Karpas-422 (cell line): ENCODE data around the gene POU2AF1. TPM values are rescaled to one million over a fixed set of nuclear protein-coding genes. Genes with fewer than 3 reads are reported as not detected.
A peak's percentile ranks its signal among the peaks of the same experiment; 100 is the strongest.

ENCODE experiments used
- DNase-seq: peaks from one replicate; pipeline ENCODE4 v3.0.0-alpha.2; 2015
- H2AFZ ChIP-seq: fragments of 200-600 bp; sonication (generic); 2 replicates; pipeline ENCODE4 v1.6.1; 2014; ENCODE audit warnings: antibody characterized with exemption, low read length, mixed read lengths
- H3K27ac ChIP-seq: fragments of 200-600 bp; sonication (generic); 2 replicates; pipeline ENCODE4 v1.5.1; 2014; ENCODE audit warnings: mild to moderate bottlenecking, low read length, moderate library complexity
- H3K27me3 ChIP-seq: fragments of 200-600 bp; sonication (generic); 2 replicates; pipeline ENCODE4 v1.6.1; 2014; ENCODE audit warnings: low read length, mixed read lengths
- H3K36me3 ChIP-seq: fragments of 200-600 bp; sonication (generic); 2 replicates; pipeline ENCODE4 v1.6.1; 2014; ENCODE audit warnings: low read length, mixed read lengths; ENCODE audit not compliant: insufficient read depth
- H3K4me1 ChIP-seq: fragments of 200-600 bp; sonication (generic); 2 replicates; pipeline ENCODE4 v1.6.1; 2014; ENCODE audit warnings: mild to moderate bottlenecking, low read length, mixed read lengths
- H3K4me2 ChIP-seq: fragments of 200-600 bp; sonication (generic); 2 replicates; pipeline ENCODE4 v1.6.1; 2014; ENCODE audit warnings: low read length, low read depth, mild to moderate bottlenecking; ENCODE audit not compliant: poor library complexity, severe bottlenecking
- H3K4me3 ChIP-seq: fragments of 200-600 bp; sonication (generic); 2 replicates; pipeline ENCODE4 v1.5.1; 2014; ENCODE audit warnings: mild to moderate bottlenecking, antibody characterized with exemption, low read length, mixed read lengths
- H3K79me2 ChIP-seq: fragments of 200-600 bp; sonication (generic); 2 replicates; pipeline ENCODE4 v1.6.1; 2014; ENCODE audit warnings: mild to moderate bottlenecking, low read length, mixed read lengths
- H3K9ac ChIP-seq: fragments of 200-600 bp; sonication (generic); 2 replicates; pipeline ENCODE4 v1.6.0; 2014; ENCODE audit warnings: low read length
- H3K9me2 ChIP-seq: fragments of 200-600 bp; sonication (generic), shearing (Covaris generic); replicated peaks from 2 replicates; pipeline ENCODE4 v1.6.0; 2014; ENCODE audit warnings: mild to moderate bottlenecking, low read length, moderate library complexity; ENCODE audit not compliant: insufficient read depth
- H3K9me3 ChIP-seq: fragments of 300-700, 200-600 bp; sonication (generic); 2 replicates; pipeline ENCODE4 v1.6.1; 2014; ENCODE audit warnings: low read length, mixed read lengths
- H4K20me1 ChIP-seq: fragments of 200-600 bp; sonication (generic); 2 replicates; pipeline ENCODE4 v1.6.1; 2014; ENCODE audit warnings: mild to moderate bottlenecking, antibody characterized with exemption, low read length, low read depth; ENCODE audit not compliant: insufficient read depth
- total RNA-seq: library from RNA; depleted of rRNA; stranded (reverse); fragments of >200 nt; shearing (Covaris generic); gene quantifications from 2 replicates; pipeline ENCODE4 v1.2.3, GENCODE V29; 2014; ENCODE audit warnings: low replicate concordance

The POU2AF1 gene
- total RNA-seq, 1 experiment from 2014 or later: 894 TPM

DNA sequence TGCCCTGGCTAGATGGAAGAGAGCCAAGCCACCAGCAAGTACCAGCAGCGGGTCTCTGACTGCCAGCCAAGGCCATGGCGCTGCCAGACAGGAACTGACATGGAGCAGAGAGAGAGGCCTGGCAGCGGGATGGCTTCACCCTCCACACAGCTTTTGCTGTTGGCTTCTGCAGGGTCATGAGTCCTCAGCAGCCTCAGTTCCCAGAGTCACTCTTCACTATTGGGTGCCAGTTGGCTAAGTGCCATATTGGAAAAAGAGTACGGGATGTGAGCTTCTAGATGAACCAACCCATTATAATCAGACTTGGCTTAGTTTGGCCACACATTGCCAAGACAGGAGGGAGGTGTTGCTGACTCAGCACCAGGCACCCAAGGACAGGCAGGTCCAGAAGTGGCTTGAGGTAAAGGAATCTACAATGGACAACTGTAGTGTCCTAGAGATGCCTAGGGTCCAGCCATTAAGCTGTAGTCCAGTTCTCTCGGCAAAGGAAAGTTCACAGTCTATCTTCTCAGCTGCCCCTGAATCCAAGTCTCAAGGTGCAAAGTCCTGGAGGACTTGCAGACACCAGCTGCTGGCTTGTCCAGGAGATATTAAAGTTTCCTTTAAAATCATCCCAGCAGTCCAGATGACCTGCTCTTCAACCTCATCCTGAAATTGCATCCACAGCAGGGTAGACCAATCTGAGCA lies 40.7 kb upstream of the POU2AF1 start:
- no peaks in the 10 kb centered on the region for H4K20me1 ChIP-seq
- H2AFZ ChIP-seq: no peak overlapping the region
- peak overlapping the region; percentile 40 for H3K4me3 ChIP-seq
- H3K9me3 ChIP-seq: peaks cover 7% of the 10 kb centered on the region
- H3K27me3 ChIP-seq: no peaks in the 10 kb centered on the region
- H3K4me2 ChIP-seq: peak overlapping the region; percentile 61
- H3K36me3 ChIP-seq: no peaks in the 10 kb centered on the region; the same call in 1 of the 2 replicates
- no peaks in the 10 kb centered on the region for H3K79me2 ChIP-seq
- peak; percentile 78 for DNase-seq
- H3K9ac ChIP-seq: peak overlapping the region; percentile 64; the same call in 1 of the 2 replicates
- peaks cover 99% of the 10 kb centered on the region for H3K4me1 ChIP-seq
- no peaks in the 10 kb centered on the region for H3K9me2 ChIP-seq
- peak overlapping the region; percentile 82 for H3K27ac ChIP-seq

DNA sequence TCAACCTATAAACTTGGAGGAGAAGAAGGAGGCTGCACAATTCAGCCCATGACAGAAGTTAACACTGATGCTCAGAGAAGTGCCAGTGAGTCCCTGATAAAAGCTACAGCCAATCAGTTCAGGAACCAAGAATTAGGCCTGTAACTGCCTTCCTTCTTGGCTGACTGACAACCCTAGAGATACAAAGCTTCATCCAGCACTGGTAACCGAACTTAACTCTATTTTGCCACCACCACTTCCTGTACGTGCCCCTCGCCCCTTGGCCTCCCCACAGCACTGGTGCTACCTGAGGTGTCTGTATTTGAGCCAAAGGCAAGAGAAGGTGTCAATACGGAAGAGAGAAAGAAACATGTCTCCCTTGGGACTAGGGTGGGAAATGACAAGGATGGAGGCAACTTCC lies 40.1 kb upstream of the POU2AF1 start:
- Histone ChIP-seq H2AFZ (peak overlapping the region; percentile 3; the same call in 1 of the 2 replicates), H3K4me2 (peak overlapping the region; percentile 61)

DNA sequence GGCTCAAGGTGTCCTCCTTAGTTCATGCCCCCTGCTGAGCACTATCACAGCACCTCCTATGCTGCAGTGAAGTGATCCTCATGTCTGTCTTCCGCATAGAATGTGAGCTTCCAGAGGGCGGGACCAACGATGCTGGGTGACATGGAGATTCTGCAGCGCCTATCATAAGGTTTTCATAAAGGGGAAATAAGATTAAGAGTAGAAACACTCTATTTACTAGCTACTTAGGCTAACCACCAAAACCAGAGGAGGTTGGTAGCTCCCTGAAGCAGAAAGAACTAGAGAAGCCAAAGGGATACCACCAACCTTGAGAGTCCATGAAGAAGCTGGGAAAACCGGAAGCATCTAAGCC lies 39.3 kb upstream of the POU2AF1 start:
- Histone ChIP-seq H3K27me3 (no peaks in the 10 kb centered on the region), H3K9me2 (no peaks in the 10 kb centered on the region), H3K4me2 (peak overlapping the region; percentile 61), H3K9me3 (peaks cover 7% of the 10 kb centered on the region), H4K20me1 (no peaks in the 10 kb centered on the region), H3K79me2 (no peaks in the 10 kb centered on the region), H3K9ac (peak overlapping the region; percentile 64), H3K4me1 (peaks cover 100% of the 10 kb centered on the region), H3K4me3 (peak overlapping the region; percentile 40), H3K27ac (peak overlapping the region; percentile 82), H3K36me3 (no peaks in the 10 kb centered on the region; the same call in 1 of the 2 replicates), H2AFZ (peak overlapping the region; percentile 3)
- DNase-seq: peak; percentile 95

More for the DNA sequence above, 40.1 kb upstream of the POU2AF1 start:
- H3K79me2 ChIP-seq: no peaks in the 10 kb centered on the region
- H3K4me3 ChIP-seq: peak overlapping the region; percentile 40
- H3K4me1 ChIP-seq: peaks cover 100% of the 10 kb centered on the region
- DNase-seq: peak; percentile 90
- H3K9me3 ChIP-seq: peaks cover 7% of the 10 kb centered on the region
- H3K27ac ChIP-seq: peak overlapping the region; percentile 82
- H3K27me3 ChIP-seq: no peaks in the 10 kb centered on the region
- H4K20me1 ChIP-seq: no peaks in the 10 kb centered on the region
- no peaks in the 10 kb centered on the region; the same call in 1 of the 2 replicates for H3K36me3 ChIP-seq
- peak overlapping the region; percentile 64 for H3K9ac ChIP-seq
- H3K9me2 ChIP-seq: no peaks in the 10 kb centered on the region

DNA sequence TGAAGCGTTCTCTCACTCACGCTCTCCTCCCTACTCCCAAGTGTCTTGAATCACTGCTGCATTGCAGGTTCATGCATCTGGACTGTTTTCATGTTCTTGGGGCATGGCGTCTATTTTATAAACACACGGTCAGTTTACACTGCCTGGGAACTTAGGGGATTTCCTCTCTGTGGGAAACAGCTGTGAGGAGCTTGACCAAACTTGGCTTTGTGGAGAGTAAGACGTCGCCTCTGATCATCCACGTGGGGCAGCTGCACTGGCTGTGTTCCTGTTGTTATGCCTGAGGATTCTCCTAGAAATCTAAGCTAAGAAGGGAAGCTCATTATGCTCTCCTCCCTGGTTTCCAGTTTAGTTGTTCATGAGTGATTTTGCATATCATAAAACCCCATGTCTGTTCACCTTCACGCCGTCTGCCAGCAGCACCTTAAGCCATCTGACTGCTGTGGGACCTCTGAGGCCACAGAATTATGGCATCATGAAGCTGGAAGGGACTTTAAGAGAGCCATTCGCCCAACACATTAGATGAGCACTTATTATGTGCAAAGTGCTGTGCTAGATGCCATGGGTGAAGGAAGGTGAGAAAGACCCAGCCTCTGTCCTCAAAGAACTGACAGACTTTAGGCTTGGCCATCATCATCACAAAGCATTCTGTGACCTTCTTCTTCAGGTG lies 38.8 kb upstream of the POU2AF1 start:
- no peaks in the 10 kb centered on the region; the same call in 1 of the 2 replicates for H3K36me3 ChIP-seq
- DNase-seq: peak; percentile 97
- peak overlapping the region; percentile 64 for H3K9ac ChIP-seq
- H3K79me2 ChIP-seq: no peaks in the 10 kb centered on the region
- peak overlapping the region; percentile 40 for H3K4me3 ChIP-seq
- peaks cover 100% of the 10 kb centered on the region for H3K4me1 ChIP-seq
- peaks cover 7% of the 10 kb centered on the region for H3K9me3 ChIP-seq
- H4K20me1 ChIP-seq: no peaks in the 10 kb centered on the region
- peak overlapping the region; percentile 3; the same call in 1 of the 2 replicates for H2AFZ ChIP-seq
- peak overlapping the region; percentile 61 for H3K4me2 ChIP-seq
- H3K27ac ChIP-seq: peak overlapping the region; percentile 82
- no peaks in the 10 kb centered on the region for H3K27me3 ChIP-seq
- H3K9me2 ChIP-seq: no peaks in the 10 kb centered on the region

DNA sequence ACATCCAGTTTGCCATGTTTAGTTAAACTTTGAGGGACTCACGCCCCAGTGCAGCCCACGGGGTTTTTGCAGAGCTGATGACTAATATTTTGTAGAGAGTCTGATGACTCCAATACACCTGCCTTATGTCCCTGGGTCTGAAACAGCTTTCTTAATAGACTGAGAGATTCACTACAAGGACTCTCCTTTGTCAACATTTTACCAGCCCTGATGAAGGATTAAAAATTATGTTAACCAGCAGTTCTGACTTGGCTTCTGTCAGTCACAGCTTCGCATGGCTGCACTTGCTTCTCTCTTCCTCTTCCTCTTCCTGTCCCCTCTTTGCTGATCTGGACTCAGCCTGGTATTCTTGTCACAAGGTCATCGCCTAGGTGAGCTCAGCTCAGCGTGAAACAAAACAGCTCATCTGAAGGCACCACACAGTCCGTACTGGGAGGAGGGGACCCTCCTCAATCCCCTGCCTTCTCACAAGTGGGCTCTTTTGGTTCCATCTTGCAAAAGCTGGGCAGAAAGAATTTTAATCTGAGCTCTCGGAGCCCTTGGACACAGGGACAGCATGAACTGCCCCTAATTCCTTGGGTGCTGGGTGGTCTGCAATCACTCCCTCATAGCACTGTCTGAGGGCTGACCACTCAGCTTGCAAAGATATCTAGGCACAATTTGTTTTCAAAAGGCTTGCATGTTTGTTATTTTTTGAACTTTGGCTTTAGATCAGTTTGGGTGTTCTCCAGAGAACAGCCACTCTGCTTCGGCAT lies 38.1 kb upstream of the POU2AF1 start:
- Histone ChIP-seq H3K9me2 (no peaks in the 10 kb centered on the region), H3K36me3 (no peaks in the 10 kb centered on the region; the same call in 1 of the 2 replicates), H3K9me3 (peaks cover 7% of the 10 kb centered on the region), H3K4me1 (peaks cover 100% of the 10 kb centered on the region), H3K27ac (peak overlapping the region; percentile 82), H3K4me3 (peak overlapping the region; percentile 40), H4K20me1 (no peaks in the 10 kb centered on the region), H3K27me3 (no peaks in the 10 kb centered on the region), H3K9ac (peak overlapping the region; percentile 64), H3K4me2 (peak overlapping the region; percentile 61), H2AFZ (no peak overlapping the region), H3K79me2 (no peaks in the 10 kb centered on the region)
- DNase-seq: peak; percentile 100

DNA sequence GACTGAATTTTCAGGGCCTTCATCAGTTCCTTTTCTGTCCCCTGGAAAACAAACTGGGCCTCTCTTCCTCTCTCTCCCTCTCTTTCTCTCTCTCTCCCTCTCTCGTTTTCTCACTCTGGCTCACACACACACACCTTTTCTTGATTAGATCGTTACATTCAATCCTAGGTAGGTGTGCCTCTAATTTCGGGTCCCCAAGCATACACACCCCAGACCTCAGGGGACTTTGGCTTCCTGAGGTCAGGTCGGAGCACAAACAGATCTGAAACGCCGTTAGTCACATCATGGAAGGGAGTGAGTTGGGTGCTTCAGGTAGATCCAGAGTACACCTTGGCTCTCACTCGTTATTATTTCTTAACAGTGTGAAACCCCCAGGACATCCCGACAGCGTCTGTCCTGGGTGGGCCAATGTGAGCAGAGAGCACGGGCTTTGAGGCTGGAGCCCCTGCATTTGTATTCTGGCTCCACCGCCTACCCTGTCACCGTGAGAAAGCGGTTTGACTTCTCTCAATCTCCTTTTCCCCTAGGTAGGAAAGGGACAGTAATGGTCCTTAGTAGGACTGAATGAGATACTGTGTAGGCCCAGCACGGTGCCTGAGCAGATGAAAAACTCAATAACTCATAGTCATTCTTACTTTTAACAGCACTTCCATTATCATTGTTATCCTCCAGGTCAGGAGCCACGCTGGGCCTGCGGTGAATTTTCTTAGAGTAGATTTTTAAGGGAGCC lies 37.3 kb upstream of the POU2AF1 start:
- Histone ChIP-seq H3K36me3 (no peaks in the 10 kb centered on the region; the same call in 1 of the 2 replicates), H3K27ac (peak overlapping the region; percentile 82), H2AFZ (no peak overlapping the region; the same call in 1 of the 2 replicates), H3K9me3 (peaks cover 7% of the 10 kb centered on the region), H3K79me2 (no peaks in the 10 kb centered on the region), H3K4me2 (peak overlapping the region; percentile 61), H3K4me1 (peaks cover 100% of the 10 kb centered on the region), H4K20me1 (no peaks in the 10 kb centered on the region), H3K4me3 (peak overlapping the region; percentile 29), H3K9ac (peak overlapping the region; percentile 64), H3K27me3 (no peaks in the 10 kb centered on the region), H3K9me2 (no peaks in the 10 kb centered on the region)
- DNase-seq: peak; percentile 97

DNA sequence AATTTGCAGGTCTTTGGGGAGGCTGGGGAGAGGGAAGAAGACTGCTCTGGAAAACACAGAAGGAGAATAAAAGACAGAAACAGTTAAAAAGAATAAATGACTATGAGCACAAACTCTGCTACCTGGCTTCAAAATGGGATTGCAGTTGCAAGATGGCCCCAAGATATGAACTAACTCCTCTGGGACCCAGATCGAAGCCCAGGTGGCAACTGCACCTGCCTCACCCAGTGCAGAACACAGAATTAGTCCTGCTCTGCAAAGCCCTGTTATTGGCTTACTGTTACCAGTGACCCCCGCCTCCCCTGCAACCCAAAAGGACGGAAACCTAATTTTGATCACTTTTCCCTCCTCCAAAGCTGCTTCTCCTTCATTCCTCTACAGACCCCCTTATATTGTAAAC lies 35.9 kb upstream of the POU2AF1 start:
- no peaks in the 10 kb centered on the region for H4K20me1 ChIP-seq
- peak overlapping the region; percentile 61 for H3K4me2 ChIP-seq
- no peaks in the 10 kb centered on the region; the same call in 1 of the 2 replicates for H3K9me3 ChIP-seq
- peak; percentile 100 for DNase-seq
- H3K9me2 ChIP-seq: no peaks in the 10 kb centered on the region
- peak overlapping the region; percentile 29 for H3K4me3 ChIP-seq
- H3K79me2 ChIP-seq: no peaks in the 10 kb centered on the region
- H2AFZ ChIP-seq: no peak overlapping the region
- H3K4me1 ChIP-seq: peaks cover 100% of the 10 kb centered on the region
- H3K9ac ChIP-seq: peak overlapping the region; percentile 64
- H3K27me3 ChIP-seq: no peaks in the 10 kb centered on the region
- no peaks in the 10 kb centered on the region for H3K36me3 ChIP-seq
- peak overlapping the region; percentile 82 for H3K27ac ChIP-seq
